ENCODE data around the gene ERP44.

ERP44 gene

GRCh38 chr9:99986642-99987041 lies 112.2 kb downstream of the ERP44 start:
- no peak overlapping the region for H3K4me3 ChIP-seq (ENCODE audit: control insufficient read depth, low read depth, low read length)
- no peak for DNase-seq (ENCODE audit: low read depth)
- no peak for TF ChIP-seq CTCF (conservative IDR thresholded peaks at IDR 0.05; ENCODE audit: control insufficient read depth, insufficient read depth, low read depth, low read length)

DNA sequence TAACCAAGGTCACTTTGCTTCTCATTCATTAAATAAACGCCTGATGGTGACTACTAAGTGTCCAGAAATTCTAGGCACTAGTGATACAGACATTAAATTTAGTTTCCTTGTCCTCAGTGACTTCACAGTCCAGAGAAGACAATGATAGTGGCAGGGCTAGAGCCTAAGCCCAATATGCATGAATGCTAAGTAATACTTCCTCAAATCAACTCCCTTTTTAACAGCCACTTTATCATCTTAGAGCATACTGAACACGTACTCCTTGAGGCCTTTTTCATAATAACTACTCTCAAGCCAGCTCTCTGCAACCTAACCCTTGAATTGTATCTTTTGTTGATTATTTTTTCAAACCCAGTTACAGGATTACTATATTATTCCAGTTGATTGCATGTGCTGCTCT lies 118.2 kb downstream of the ERP44 start:
- no peak for TF ChIP-seq CTCF (conservative IDR thresholded peaks at IDR 0.05; ENCODE audit: control insufficient read depth, insufficient read depth, low read depth, low read length)
- no peak for DNase-seq (ENCODE audit: low read depth)

GRCh38 chr9:99978221-99978620 lies 120.6 kb downstream of the ERP44 start:
- H3K4me3 ChIP-seq (ENCODE audit: control insufficient read depth, low read depth, low read length), result no peak overlapping the region
- no peak for DNase-seq (ENCODE audit: low read depth)
- TF ChIP-seq CTCF (conservative IDR thresholded peaks at IDR 0.05; ENCODE audit: control insufficient read depth, insufficient read depth, low read depth, low read length), result no peak

More for the DNA sequence above, 118.2 kb downstream of the ERP44 start:
- no peak overlapping the region for H3K4me3 ChIP-seq (ENCODE audit: control insufficient read depth, low read depth, low read length)

DNA sequence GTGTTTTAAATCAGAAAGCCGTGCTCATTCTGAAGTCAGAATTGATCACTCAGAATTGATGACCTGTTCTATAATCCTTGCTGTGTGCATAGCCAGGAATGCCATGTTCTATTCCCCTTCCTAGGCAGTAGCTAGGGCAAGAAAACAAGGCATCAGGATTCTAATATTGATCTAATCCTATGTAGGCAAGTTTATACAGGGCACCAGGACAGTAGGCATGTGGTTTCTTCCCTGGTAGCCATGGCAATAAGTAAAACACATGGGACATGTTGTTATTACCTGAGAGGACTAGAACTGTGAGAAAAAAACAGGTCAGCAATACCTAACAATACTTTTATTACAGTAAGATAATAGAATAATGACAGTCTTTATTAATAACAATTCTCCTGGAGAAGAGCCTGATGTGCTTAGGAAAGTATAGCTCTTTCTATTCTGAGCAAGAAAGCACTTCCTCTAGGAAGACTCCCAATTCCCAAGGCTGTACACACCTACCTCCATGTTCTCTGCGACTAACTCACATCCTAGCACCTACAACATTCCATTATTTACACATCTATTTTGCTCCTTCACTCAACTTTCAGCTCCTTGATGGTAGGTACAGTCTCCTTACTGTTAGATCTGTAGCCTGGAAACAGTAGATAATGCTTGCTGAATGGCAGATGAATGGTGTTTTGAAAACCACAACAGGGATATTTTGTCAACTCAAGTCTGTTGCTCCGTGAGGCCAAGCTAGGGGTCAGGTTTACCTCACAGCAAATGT lies 121.6 kb downstream of the ERP44 start:
- no peak for DNase-seq (ENCODE audit: low read depth)
- H3K4me3 ChIP-seq (ENCODE audit: control insufficient read depth, low read depth, low read length), result no peak overlapping the region
- TF ChIP-seq CTCF (conservative IDR thresholded peaks at IDR 0.05; ENCODE audit: control insufficient read depth, insufficient read depth, low read depth, low read length), result no peak

GRCh38 chr9:99973455-99973854 lies 125.3 kb downstream of the ERP44 start:
- DNase-seq (ENCODE audit: low read depth), result no peak
- no peak overlapping the region for H3K4me3 ChIP-seq (ENCODE audit: control insufficient read depth, low read depth, low read length)
- TF ChIP-seq CTCF (conservative IDR thresholded peaks at IDR 0.05; ENCODE audit: control insufficient read depth, insufficient read depth, low read depth, low read length), result no peak

GRCh38 chr9:99971410-99971809 lies 127.4 kb downstream of the ERP44 start:
- TF ChIP-seq CTCF (conservative IDR thresholded peaks at IDR 0.05; ENCODE audit: control insufficient read depth, insufficient read depth, low read depth, low read length), result no peak
- DNase-seq (ENCODE audit: low read depth), result no peak
- no peak overlapping the region for H3K4me3 ChIP-seq (ENCODE audit: control insufficient read depth, low read depth, low read length)
